ENCODE results near the gene DNAJC18.

Gene DNAJC18

GRCh38 chr5:139482050-139482889 is 42.9 kb upstream of the DNAJC18 start, which contains the start of gene STING1 (continued):
- TF ChIP-seq ZNF776 (tag by site-specific recombination; IDR thresholded peaks at IDR 0.05; ENCODE audit: borderline replicate concordance) (no peak), ZNF350 (tag by site-specific recombination; IDR thresholded peaks at IDR 0.05) (no peak), TCF7L2 (IDR thresholded peaks at IDR 0.05; ENCODE audit: borderline replicate concordance, low read depth, low read length) (no peak), PBX3 (CRISPR knock-in tag; IDR thresholded peaks at IDR 0.05) (no peak), ZNF433 (tag by site-specific recombination; IDR thresholded peaks at IDR 0.05; ENCODE audit: low read depth) (no peak), ZNF585B (tag by site-specific recombination; IDR thresholded peaks at IDR 0.05) (no peak), ZNF544 (tag by site-specific recombination; IDR thresholded peaks at IDR 0.05) (no peak), ZNF18 (tag by site-specific recombination; IDR thresholded peaks at IDR 0.05) (peak; percentile 34; the same call in 1 of the 2 replicates), ZFP37 (tag by site-specific recombination; IDR thresholded peaks at IDR 0.05) (no peak), ZNF792 (tag by site-specific recombination; IDR thresholded peaks at IDR 0.05) (no peak), IKZF3 (tag by site-specific recombination; IDR thresholded peaks at IDR 0.05) (peak; percentile 97), ZNF704 (tag by site-specific recombination; IDR thresholded peaks at IDR 0.05) (no peak), ZNF155 (tag by site-specific recombination; IDR thresholded peaks at IDR 0.05) (no peak), ZNF530 (tag by site-specific recombination; IDR thresholded peaks at IDR 0.05; ENCODE audit: low read depth) (no peak), GLIS1 (tag by site-specific recombination; IDR thresholded peaks at IDR 0.05) (peak; percentile 85), ZNF768 (tag by site-specific recombination; IDR thresholded peaks at IDR 0.05) (no peak), ZBTB7A (tag by site-specific recombination; IDR thresholded peaks at IDR 0.05; ENCODE audit: low read depth) (no peak; the same call in 1 of the 2 replicates), ZNF747 (tag by site-specific recombination; IDR thresholded peaks at IDR 0.05) (no peak), ZNF239 (tag by site-specific recombination; IDR thresholded peaks at IDR 0.05) (no peak), ZXDB (tag by site-specific recombination; IDR thresholded peaks at IDR 0.05) (peak; percentile 90), ZNF2 (tag by site-specific recombination; IDR thresholded peaks at IDR 0.05) (peak; percentile 85), ZNF202 (tag by site-specific recombination; IDR thresholded peaks at IDR 0.05; ENCODE audit: borderline replicate concordance) (no peak), ZNF629 (tag by site-specific recombination; IDR thresholded peaks at IDR 0.05) (peak; percentile 78), YY1 (tag by site-specific recombination; IDR thresholded peaks at IDR 0.05) (no peak), ZNF302 (tag by site-specific recombination; IDR thresholded peaks at IDR 0.05; ENCODE audit: low read depth) (no peak; the same call in 1 of the 2 replicates), ZNF335 (tag by site-specific recombination; conservative IDR thresholded peaks at IDR 0.05) (peak; percentile 95), YY2 (tag by site-specific recombination; IDR thresholded peaks at IDR 0.05) (no peak), ZNF843 (tag by site-specific recombination; IDR thresholded peaks at IDR 0.05) (no peak; the same call in 1 of the 2 replicates), ZNF670 (tag by site-specific recombination; IDR thresholded peaks at IDR 0.05; ENCODE audit: low read depth) (no peak), ZNF354C (tag by site-specific recombination; IDR thresholded peaks at IDR 0.05; ENCODE audit: borderline replicate concordance, low read depth) (no peak), ZSCAN16 (tag by site-specific recombination; IDR thresholded peaks at IDR 0.05) (no peak; the same call in 1 of the 2 replicates), ZSCAN4 (tag by site-specific recombination; IDR thresholded peaks at IDR 0.05) (0 out of 2 replicates have a peak, but pooled peaks have one; percentile 37), ZNF560 (tag by site-specific recombination; IDR thresholded peaks at IDR 0.05; ENCODE audit: borderline replicate concordance) (no peak), ZNF791 (tag by site-specific recombination; IDR thresholded peaks at IDR 0.05) (no peak), MEIS1 (CRISPR knock-in tag; IDR thresholded peaks at IDR 0.05; ENCODE audit: borderline replicate concordance) (no peak), ZBTB1 (tag by site-specific recombination; IDR thresholded peaks at IDR 0.05) (no peak), ZNF16 (tag by site-specific recombination; IDR thresholded peaks at IDR 0.05; ENCODE audit: low read depth) (no peak)

Data from HEK293 (cell line).